DND-41 (cell line): ENCODE measurements around the gene SPATS2L.

Experiments used
- EZH2 ChIP-seq: IDR thresholded peaks from 3 replicates; pipeline ENCODE4 v1.6.1; 2012; ENCODE audit warnings: borderline replicate concordance, low read depth, mild to moderate bottlenecking, moderate library complexity, low read length, inconsistent platforms; ENCODE audit not compliant: severe bottlenecking
- TF ChIP-seq, protein P1 (sequence below): IDR thresholded peaks from 2 replicates; pipeline ENCODE4 v1.5.1; 2012; ENCODE audit warnings: borderline replicate concordance, low read length, moderate library complexity, mild to moderate bottlenecking; ENCODE audit not compliant: poor library complexity, severe bottlenecking; ENCODE audit errors: extremely low read depth

DNA sequence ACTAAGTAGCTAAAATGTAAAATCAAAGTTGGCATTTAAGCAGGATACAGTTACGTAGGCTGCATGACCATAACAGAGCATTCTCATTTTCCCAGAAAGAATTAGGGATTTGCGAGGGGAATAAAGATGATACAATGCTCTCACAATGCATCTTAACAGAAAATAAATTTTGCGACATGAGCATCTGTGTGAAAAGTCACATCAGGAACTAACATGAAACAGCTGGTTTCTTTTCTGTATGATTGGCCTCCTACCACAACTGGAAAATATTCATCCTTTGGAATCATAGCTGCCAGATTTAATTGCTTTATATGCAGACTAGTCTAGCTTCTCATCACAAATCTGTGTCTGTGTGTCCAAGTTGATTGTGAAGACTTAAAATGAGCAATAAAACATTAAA, 137.4 kb downstream of the SPATS2L start:
- TF ChIP-seq, protein P1, sequence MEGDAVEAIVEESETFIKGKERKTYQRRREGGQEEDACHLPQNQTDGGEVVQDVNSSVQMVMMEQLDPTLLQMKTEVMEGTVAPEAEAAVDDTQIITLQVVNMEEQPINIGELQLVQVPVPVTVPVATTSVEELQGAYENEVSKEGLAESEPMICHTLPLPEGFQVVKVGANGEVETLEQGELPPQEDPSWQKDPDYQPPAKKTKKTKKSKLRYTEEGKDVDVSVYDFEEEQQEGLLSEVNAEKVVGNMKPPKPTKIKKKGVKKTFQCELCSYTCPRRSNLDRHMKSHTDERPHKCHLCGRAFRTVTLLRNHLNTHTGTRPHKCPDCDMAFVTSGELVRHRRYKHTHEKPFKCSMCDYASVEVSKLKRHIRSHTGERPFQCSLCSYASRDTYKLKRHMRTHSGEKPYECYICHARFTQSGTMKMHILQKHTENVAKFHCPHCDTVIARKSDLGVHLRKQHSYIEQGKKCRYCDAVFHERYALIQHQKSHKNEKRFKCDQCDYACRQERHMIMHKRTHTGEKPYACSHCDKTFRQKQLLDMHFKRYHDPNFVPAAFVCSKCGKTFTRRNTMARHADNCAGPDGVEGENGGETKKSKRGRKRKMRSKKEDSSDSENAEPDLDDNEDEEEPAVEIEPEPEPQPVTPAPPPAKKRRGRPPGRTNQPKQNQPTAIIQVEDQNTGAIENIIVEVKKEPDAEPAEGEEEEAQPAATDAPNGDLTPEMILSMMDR: no peak
- no peak for TF ChIP-seq EZH2
